Cardiac muscle cell (in vitro differentiated cells and primary cell): ENCODE data around the gene ANXA2R. TPM values are rescaled to one million over a fixed set of nuclear protein-coding genes. Genes with fewer than 3 reads are reported as not detected.

Experiments used
- DNase-seq, 2 donors: peaks; one replicate each; pipeline versions ENCODE4 v3.0.0 to v3.0.0-alpha.2; 2010 to 2017; ENCODE audit warnings: low read depth in 1 of 2, low spot score in 1 of 2
- H3K27ac ChIP-seq: fragments of 200-600 bp; sonication (generic); 2 replicates; pipeline ENCODE4 v1.5.1; 2016
- H3K27me3 ChIP-seq: fragments of 200-600 bp; sonication (generic); 2 replicates; pipeline ENCODE4 v1.6.0; 2016; ENCODE audit warnings: control low read depth
- H3K36me3 ChIP-seq: fragments of 200-600 bp; sonication (generic); 2 replicates; pipeline ENCODE4 v1.5.1; 2016; ENCODE audit warnings: control low read depth
- H3K4me1 ChIP-seq: fragments of 200-600 bp; sonication (generic); 2 replicates; pipeline ENCODE4 v1.8.1; 2017; ENCODE audit warnings: low read depth, mild to moderate bottlenecking, mixed run types
- H3K4me3 ChIP-seq: fragments of 200-600 bp; sonication (generic); 2 replicates; pipeline ENCODE4 v1.5.1; 2016; ENCODE audit warnings: mild to moderate bottlenecking
- H3K9me3 ChIP-seq: fragments of 200-600 bp; sonication (generic); 2 replicates; pipeline ENCODE4 v1.5.1; 2017; ENCODE audit warnings: low read depth, mild to moderate bottlenecking, control low read depth
- polyA plus RNA-seq: library from polyadenylated mRNA; unstranded; fragments of >200 nt; fragmentation: Nextera tagmentation; extraction: Ambion mirVana; gene quantifications from 2 replicates; pipeline ENCODE4 v1.2.1, GENCODE V29; 2016
- total RNA-seq: library from RNA; depleted of rRNA; stranded (reverse); fragments of >200 nt; gene quantifications from 2 replicates; pipeline ENCODE4 v1.2.3, GENCODE V29; 2016
- TF ChIP-seq, protein P1 (sequence below): IDR thresholded peaks from 2 replicates; pipeline ENCODE4 v1.5.1; 2012; ENCODE audit warnings: low read depth, mild to moderate bottlenecking, low read length

ANXA2R gene
- total and polyA plus RNA-seq, 2 experiments from 2014 or later, result 0.43 to 0.63 TPM

DNA sequence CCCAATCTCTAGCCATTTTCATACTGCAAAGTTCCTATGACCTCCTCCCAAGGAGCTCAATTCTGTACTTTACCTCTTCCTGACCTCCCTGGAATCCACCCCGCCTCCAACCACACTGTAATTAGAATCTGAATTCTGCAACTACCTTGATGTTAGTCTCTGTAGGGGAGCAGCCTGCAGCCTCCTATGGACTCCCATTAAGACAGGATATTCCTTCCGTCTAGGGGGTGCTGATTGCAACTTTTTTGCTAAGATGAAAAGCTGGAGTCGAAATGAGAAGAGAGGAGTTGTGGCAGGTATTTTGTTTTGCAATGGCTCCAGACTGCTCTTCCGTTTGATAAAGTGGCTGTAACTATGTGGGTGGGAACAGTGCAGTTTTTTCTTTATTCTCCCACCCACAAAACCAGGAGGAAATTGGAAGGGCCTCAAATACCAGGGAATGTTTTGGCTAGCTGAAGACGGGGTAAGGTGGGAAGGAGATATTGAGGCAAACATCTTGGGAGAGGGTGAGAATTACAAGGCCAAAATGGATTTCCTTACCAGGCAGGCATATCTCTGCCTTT, 23.8 kb downstream of the ANXA2R start:
- H3K9me3 ChIP-seq, result no peaks in the 10 kb centered on the region
- H3K4me3 ChIP-seq, result no peak overlapping the region
- DNase-seq, result no peak
- TF ChIP-seq, protein P1, sequence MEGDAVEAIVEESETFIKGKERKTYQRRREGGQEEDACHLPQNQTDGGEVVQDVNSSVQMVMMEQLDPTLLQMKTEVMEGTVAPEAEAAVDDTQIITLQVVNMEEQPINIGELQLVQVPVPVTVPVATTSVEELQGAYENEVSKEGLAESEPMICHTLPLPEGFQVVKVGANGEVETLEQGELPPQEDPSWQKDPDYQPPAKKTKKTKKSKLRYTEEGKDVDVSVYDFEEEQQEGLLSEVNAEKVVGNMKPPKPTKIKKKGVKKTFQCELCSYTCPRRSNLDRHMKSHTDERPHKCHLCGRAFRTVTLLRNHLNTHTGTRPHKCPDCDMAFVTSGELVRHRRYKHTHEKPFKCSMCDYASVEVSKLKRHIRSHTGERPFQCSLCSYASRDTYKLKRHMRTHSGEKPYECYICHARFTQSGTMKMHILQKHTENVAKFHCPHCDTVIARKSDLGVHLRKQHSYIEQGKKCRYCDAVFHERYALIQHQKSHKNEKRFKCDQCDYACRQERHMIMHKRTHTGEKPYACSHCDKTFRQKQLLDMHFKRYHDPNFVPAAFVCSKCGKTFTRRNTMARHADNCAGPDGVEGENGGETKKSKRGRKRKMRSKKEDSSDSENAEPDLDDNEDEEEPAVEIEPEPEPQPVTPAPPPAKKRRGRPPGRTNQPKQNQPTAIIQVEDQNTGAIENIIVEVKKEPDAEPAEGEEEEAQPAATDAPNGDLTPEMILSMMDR, result no peak
- H3K4me1 ChIP-seq, result peaks cover 8% of the 10 kb centered on the region
- H3K36me3 ChIP-seq, result no peaks in the 10 kb centered on the region
- H3K27me3 ChIP-seq, result peaks cover 93% of the 10 kb centered on the region
- H3K27ac ChIP-seq, result no peak overlapping the region

- no peak overlapping the region for H3K4me3 ChIP-seq
- H3K36me3 ChIP-seq, result no peaks in the 10 kb centered on the region
- no peak overlapping the region for H3K27ac ChIP-seq
- TF ChIP-seq, protein P1, result no peak
- peaks cover under 1% of the 10 kb centered on the region for H3K4me1 ChIP-seq
- H3K9me3 ChIP-seq, result no peaks in the 10 kb centered on the region
- DNase-seq, result no peak
- peaks cover 93% of the 10 kb centered on the region for H3K27me3 ChIP-seq
Measured at GRCh38 chr5:43014522-43014921, 25.6 kb downstream of the ANXA2R start.

GRCh38 chr5:43010935-43011315, 29.2 kb downstream of the ANXA2R start:
- peaks cover 74% of the 10 kb centered on the region for H3K27me3 ChIP-seq
- no peak overlapping the region for H3K27ac ChIP-seq
- DNase-seq, result no peak
- no peaks in the 10 kb centered on the region for H3K4me1 ChIP-seq
- no peaks in the 10 kb centered on the region for H3K9me3 ChIP-seq
- no peaks in the 10 kb centered on the region for H3K36me3 ChIP-seq
- TF ChIP-seq, protein P1, result no peak
- no peak overlapping the region for H3K4me3 ChIP-seq

- TF ChIP-seq, protein P1, result peak; percentile 9
- peak overlapping the region; percentile 41 for H3K4me3 ChIP-seq
- peak; percentile 81 to 96 for DNase-seq
- no peaks in the 10 kb centered on the region for H3K36me3 ChIP-seq
- H3K27me3 ChIP-seq, result peaks cover 67% of the 10 kb centered on the region
- no peaks in the 10 kb centered on the region for H3K4me1 ChIP-seq
- H3K27ac ChIP-seq, result no peak overlapping the region
- H3K9me3 ChIP-seq, result no peaks in the 10 kb centered on the region
Measured at GRCh38 chr5:43008363-43009153, 31.6 kb downstream of the ANXA2R start.

DNA sequence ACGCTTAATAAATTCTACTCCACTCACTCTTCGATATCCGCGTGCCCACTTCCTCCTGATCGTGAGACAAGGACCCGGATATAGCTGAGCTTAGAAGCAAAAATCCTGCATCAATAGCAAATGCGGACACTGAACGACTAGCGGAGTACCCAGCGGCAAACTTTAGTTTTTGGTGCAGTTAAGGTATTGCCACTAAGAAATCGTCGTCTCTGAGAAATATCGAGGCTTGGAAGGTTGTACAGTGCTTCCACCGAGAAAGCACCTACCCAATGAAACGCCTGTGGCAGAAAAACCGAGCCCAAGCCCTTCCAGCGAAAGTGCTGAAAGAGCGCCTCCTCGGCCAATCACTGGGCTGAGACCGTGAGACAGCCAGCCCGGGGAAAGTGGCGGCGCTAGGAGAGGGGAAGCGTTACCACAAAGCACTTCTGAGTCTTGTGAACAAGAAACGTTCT, 32.2 kb downstream of the ANXA2R start:
- Histone ChIP-seq H3K4me1 (no peaks in the 10 kb centered on the region), H3K4me3 (peak overlapping the region; percentile 41), H3K27ac (peak overlapping the region; percentile 11), H3K27me3 (peaks cover 68% of the 10 kb centered on the region), H3K9me3 (no peaks in the 10 kb centered on the region), H3K36me3 (no peaks in the 10 kb centered on the region)
- TF ChIP-seq, protein P1, result no peak
- peak; percentile 75 to 89 for DNase-seq
